ENCODE results near the gene FBXO41.

FBXO41 gene

GRCh38 chr2:73239776-73240175 lies 44.5 kb downstream of the FBXO41 start:
- no peak for DNase-seq

- DNase-seq, result no peak
Measured at GRCh38 chr2:73238976-73239375, 45.3 kb downstream of the FBXO41 start.

GRCh38 chr2:73238149-73238548 lies 46.1 kb downstream of the FBXO41 start:
- DNase-seq, result no peak

- no peak for DNase-seq
Measured at GRCh38 chr2:73237168-73237567, 47.1 kb downstream of the FBXO41 start.

GRCh38 chr2:73235315-73236028 lies 48.8 kb downstream of the FBXO41 start:
- no peak for DNase-seq

GRCh38 chr2:73233932-73234832 lies 50.1 kb downstream of the FBXO41 start, which contains the start of gene CCT7:
Gene CCT7 (plus strand): TSS chr2:73234308. CDS start chr2:73234379, 71 bp downstream.
- peak; percentile 93 for DNase-seq

GRCh38 chr2:73233154-73233931 lies 50.9 kb downstream of the FBXO41 start, which contains the start of gene PRADC1:
Gene PRADC1 (minus strand): TSS chr2:73233239. CDS start chr2:73233160, 79 bp downstream.
- peak; percentile 97 for DNase-seq

GRCh38 chr2:73232403-73233153 lies 51.7 kb downstream of the FBXO41 start:
- DNase-seq, result no peak

GRCh38 chr2:73228631-73229030 lies 55.6 kb downstream of the FBXO41 start:
- no peak for DNase-seq

GRCh38 chr2:73227086-73227485 lies 57.2 kb downstream of the FBXO41 start:
- no peak for DNase-seq

GRCh38 chr2:73225513-73226360 lies 58.5 kb downstream of the FBXO41 start:
- DNase-seq, result no peak

GRCh38 chr2:73223821-73224220 lies 60.5 kb downstream of the FBXO41 start:
- DNase-seq, result no peak

GRCh38 chr2:73218298-73218697 lies 66.0 kb downstream of the FBXO41 start:
- no peak for DNase-seq

GRCh38 chr2:73217826-73218225 lies 66.5 kb downstream of the FBXO41 start:
- DNase-seq, result no peak

- DNase-seq, result no peak
Measured at GRCh38 chr2:73217160-73217559, 67.1 kb downstream of the FBXO41 start.

GRCh38 chr2:73215254-73215653 lies 69.0 kb downstream of the FBXO41 start:
- DNase-seq, result no peak

- DNase-seq, result peak; percentile 67
Measured at GRCh38 chr2:73214120-73215035, 69.9 kb downstream of the FBXO41 start, which contains the start of gene SMYD5. Gene SMYD5 (plus strand): TSS chr2:73214245. CDS start chr2:73214267, 22 bp downstream.

- peak; percentile 61 for DNase-seq
Measured at GRCh38 chr2:73212448-73213176, 71.7 kb downstream of the FBXO41 start.

- DNase-seq, result no peak
Measured at GRCh38 chr2:73212098-73212447, 72.2 kb downstream of the FBXO41 start.

Measured in NCI-H1105 treated with DMSO at 0.1 percent for 48 hours (cell line).